Esophagus mucosa (tissue), 1 donor: ENCODE data around the gene TMEM132A. TPM values are rescaled to one million over a fixed set of nuclear protein-coding genes. Genes with fewer than 3 reads are reported as not detected.
"Not testable (repeated sequence)": the region's sequence is repeated elsewhere in the genome, so short reads cannot be mapped to it uniquely, and the experiment has no call there.

Experiments
- ATAC-seq: fragments of 200-7000 bp; cut with Tn5 transposase; one replicate; pipeline ENCODE4 v1.9.1; 2020
- total RNA-seq: library from RNA; stranded (reverse); gene quantifications from one replicate; pipeline ENCODE4 v1.2.4, GENCODE V29; 2023
- donor health status: DM: yes; HTN: yes; CAD: no.

The TMEM132A gene
- total RNA-seq, 1 donor from 2014 or later, result 27.0 TPM

- ATAC-seq, result peak; percentile 94
These were observed 17.9 kb upstream of the TMEM132A start, which contains the start of gene PRPF19 for GRCh38 chr11:60906132-60906972. PRPF19 (minus strand) TSS chr11:60906585; CDS start chr11:60906382, 203 bp downstream.

GRCh38 chr11:60908803-60909202 lies 15.5 kb upstream of the TMEM132A start:
- no peak for ATAC-seq

GRCh38 chr11:60909680-60910280 lies 14.5 kb upstream of the TMEM132A start:
- ATAC-seq, result not testable (repeated sequence)

- ATAC-seq, result no peak
These were observed 14.0 kb upstream of the TMEM132A start for GRCh38 chr11:60910281-60910687.

GRCh38 chr11:60910711-60911380 lies 13.4 kb upstream of the TMEM132A start:
- no peak for ATAC-seq

- ATAC-seq, result no peak
These were observed 11.9 kb upstream of the TMEM132A start for GRCh38 chr11:60912223-60912850.

GRCh38 chr11:60912851-60913528 lies 11.3 kb upstream of the TMEM132A start:
- ATAC-seq, result no peak

- peak; percentile 48 for ATAC-seq
These were observed 10.2 kb upstream of the TMEM132A start, which contains the start of gene TMEM109 for GRCh38 chr11:60913793-60914632. TMEM109 (plus strand) TSS chr11:60914158; CDS start chr11:60919694, 5,536 bp downstream.

- peak; percentile 11 for ATAC-seq
These were observed 9.5 kb upstream of the TMEM132A start for GRCh38 chr11:60914633-60915247.

- peak; percentile 77 for ATAC-seq
These were observed 8.9 kb upstream of the TMEM132A start for GRCh38 chr11:60915248-60915914.

- ATAC-seq, result no peak
These were observed 7.5 kb upstream of the TMEM132A start for GRCh38 chr11:60916669-60917206.

- peak; percentile 59 for ATAC-seq
These were observed 7.0 kb upstream of the TMEM132A start for GRCh38 chr11:60917267-60917666.

GRCh38 chr11:60918251-60918938 lies 5.9 kb upstream of the TMEM132A start:
- ATAC-seq, result no peak

GRCh38 chr11:60918939-60919265 lies 5.4 kb upstream of the TMEM132A start:
- ATAC-seq, result peak; percentile 42

- ATAC-seq, result no peak
These were observed 4.9 kb upstream of the TMEM132A start for GRCh38 chr11:60919320-60919719.

- no peak for ATAC-seq
These were observed 4.3 kb upstream of the TMEM132A start for GRCh38 chr11:60919956-60920355.

GRCh38 chr11:60921259-60921658 lies 3.0 kb upstream of the TMEM132A start:
- no peak for ATAC-seq

GRCh38 chr11:60921777-60922335 lies 2.4 kb upstream of the TMEM132A start:
- no peak for ATAC-seq

- ATAC-seq, result no peak
These were observed 1.4 kb upstream of the TMEM132A start for GRCh38 chr11:60922906-60923305.
